ENCODE data around the gene CDADC1.

GRCh38 chr13:49213997-49214916 is 33.5 kb upstream of the CDADC1 start:
- TF ChIP-seq POLR2AphosphoS5 (IDR thresholded peaks at IDR 0.05) (no peak), CTCF (IDR thresholded peaks at IDR 0.05) (no peak)
